ENCODE data around the gene FLRT3. TPM values are rescaled to one million over a fixed set of nuclear protein-coding genes. Genes with fewer than 3 reads are reported as not detected.
A peak's percentile ranks its signal among the peaks of the same experiment; 100 is the strongest.

FLRT3 gene
- polyA plus RNA-seq, 1 experiment = 0.64 TPM

- TF ChIP-seq, protein P1, sequence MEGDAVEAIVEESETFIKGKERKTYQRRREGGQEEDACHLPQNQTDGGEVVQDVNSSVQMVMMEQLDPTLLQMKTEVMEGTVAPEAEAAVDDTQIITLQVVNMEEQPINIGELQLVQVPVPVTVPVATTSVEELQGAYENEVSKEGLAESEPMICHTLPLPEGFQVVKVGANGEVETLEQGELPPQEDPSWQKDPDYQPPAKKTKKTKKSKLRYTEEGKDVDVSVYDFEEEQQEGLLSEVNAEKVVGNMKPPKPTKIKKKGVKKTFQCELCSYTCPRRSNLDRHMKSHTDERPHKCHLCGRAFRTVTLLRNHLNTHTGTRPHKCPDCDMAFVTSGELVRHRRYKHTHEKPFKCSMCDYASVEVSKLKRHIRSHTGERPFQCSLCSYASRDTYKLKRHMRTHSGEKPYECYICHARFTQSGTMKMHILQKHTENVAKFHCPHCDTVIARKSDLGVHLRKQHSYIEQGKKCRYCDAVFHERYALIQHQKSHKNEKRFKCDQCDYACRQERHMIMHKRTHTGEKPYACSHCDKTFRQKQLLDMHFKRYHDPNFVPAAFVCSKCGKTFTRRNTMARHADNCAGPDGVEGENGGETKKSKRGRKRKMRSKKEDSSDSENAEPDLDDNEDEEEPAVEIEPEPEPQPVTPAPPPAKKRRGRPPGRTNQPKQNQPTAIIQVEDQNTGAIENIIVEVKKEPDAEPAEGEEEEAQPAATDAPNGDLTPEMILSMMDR (IDR thresholded peaks at IDR 0.05; ENCODE audit: insufficient read depth, low read depth, low read length) = peak; percentile 9; the same call in 1 of the 2 replicates
- Histone ChIP-seq H3K36me3 (ENCODE audit: control insufficient read depth, insufficient read depth, low read length) (no peaks in the 10 kb centered on the region), H3K27me3 (ENCODE audit: control insufficient read depth, insufficient read depth, low read length) (no peaks in the 10 kb centered on the region), H3K4me3 (ENCODE audit: low read depth, low read length) (peak overlapping the region; percentile 62)
- DNase-seq (ENCODE audit: low read depth) = no peak
- CTCF ChIA-PET = interaction anchor here (0.6 to 2.2 kb wide), 8 partner anchors 19 to 933 kb away, joined by 3 to 12 read pairs (median 4); no protein-coding TSS in a partner anchor
- POLR2A ChIA-PET = interaction anchor here (0.6 kb wide), 1 partner anchor 1478 kb away, joined by 3 read pairs; no protein-coding TSS in a partner anchor
These were observed 726 bp downstream of the FLRT3 start for GRCh38 chr20:14336686-14337085.

GRCh38 chr20:14335052-14335451 lies 2.4 kb downstream of the FLRT3 start:
- Histone ChIP-seq H3K27me3 (ENCODE audit: control insufficient read depth, insufficient read depth, low read length) (no peaks in the 10 kb centered on the region), H3K36me3 (ENCODE audit: control insufficient read depth, insufficient read depth, low read length) (no peaks in the 10 kb centered on the region), H3K4me3 (ENCODE audit: low read depth, low read length) (no peak overlapping the region)
- POLR2A ChIA-PET = no interaction called here
- TF ChIP-seq, protein P1 (IDR thresholded peaks at IDR 0.05; ENCODE audit: insufficient read depth, low read depth, low read length) = no peak
- CTCF ChIA-PET = no interaction called here
- no peak for DNase-seq (ENCODE audit: low read depth)

DNA sequence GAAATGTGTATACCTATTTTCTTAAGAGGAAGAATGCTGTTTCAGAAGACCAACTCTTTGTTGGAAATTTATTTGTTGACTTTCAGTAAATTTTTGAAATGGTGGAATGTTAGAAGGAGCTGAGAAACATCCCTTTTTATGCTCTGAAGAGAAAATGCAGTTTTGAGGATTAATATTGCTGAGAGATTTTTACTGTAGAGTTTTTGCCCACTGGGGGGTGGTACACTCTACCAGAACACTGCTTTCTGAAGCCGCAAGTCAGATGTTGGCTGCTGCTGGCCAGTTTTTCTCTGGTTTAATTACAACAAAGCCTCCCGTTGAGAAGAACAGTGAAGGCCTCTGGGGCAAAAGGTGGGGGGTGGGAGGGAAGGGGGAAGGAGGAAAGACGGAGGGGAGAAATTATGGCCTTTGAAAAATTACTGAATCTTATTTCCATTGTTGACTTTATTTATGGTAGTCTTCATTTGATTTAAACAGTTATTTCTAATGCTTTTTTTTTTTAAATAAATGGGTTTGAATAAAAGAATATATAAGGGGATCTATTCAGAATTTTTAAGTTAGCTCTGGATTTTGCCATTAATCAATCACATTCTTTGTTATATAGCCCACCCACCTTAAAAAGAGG lies 3.0 kb downstream of the FLRT3 start:
- no peaks in the 10 kb centered on the region for H3K36me3 ChIP-seq (ENCODE audit: control insufficient read depth, insufficient read depth, low read length)
- no peaks in the 10 kb centered on the region for H3K27me3 ChIP-seq (ENCODE audit: control insufficient read depth, insufficient read depth, low read length)
- CTCF ChIA-PET = interaction anchor here (0.6 to 1.0 kb wide), 3 partner anchors 621 to 1595 kb away, joined by 3 read pairs; no protein-coding TSS in a partner anchor
- POLR2A ChIA-PET = no interaction called here
- H3K4me3 ChIP-seq (ENCODE audit: low read depth, low read length) = no peak overlapping the region
- DNase-seq (ENCODE audit: low read depth) = no peak
- TF ChIP-seq, protein P1 (IDR thresholded peaks at IDR 0.05; ENCODE audit: insufficient read depth, low read depth, low read length) = peak; percentile 61

DNA sequence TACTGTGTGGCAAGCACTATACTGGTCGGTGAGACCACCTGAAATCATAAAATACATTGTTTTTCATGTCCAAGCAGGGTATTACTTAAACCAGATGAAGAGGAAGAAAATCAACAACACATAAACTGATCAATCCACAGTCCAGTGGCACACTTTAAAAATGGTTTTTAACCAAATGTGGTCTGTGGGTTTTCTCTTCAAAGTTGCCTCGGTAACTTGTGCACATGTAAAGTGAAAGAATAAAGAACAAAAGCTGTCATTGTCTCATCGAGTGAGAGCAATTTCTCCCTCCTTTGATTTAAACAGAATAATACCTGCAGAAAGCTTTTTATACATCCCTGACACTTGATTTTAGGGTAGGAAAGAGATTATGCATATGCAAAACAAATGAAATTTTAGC lies 3.7 kb downstream of the FLRT3 start:
- DNase-seq (ENCODE audit: low read depth) = no peak
- ChIA-PET CTCF (interaction anchor here (0.6 to 1.0 kb wide), 3 partner anchors 622 to 1596 kb away, joined by 3 read pairs; no protein-coding TSS in a partner anchor), POLR2A (no interaction called here)
- Histone ChIP-seq H3K4me3 (ENCODE audit: low read depth, low read length) (no peak overlapping the region), H3K36me3 (ENCODE audit: control insufficient read depth, insufficient read depth, low read length) (no peaks in the 10 kb centered on the region), H3K27me3 (ENCODE audit: control insufficient read depth, insufficient read depth, low read length) (no peaks in the 10 kb centered on the region)
- TF ChIP-seq, protein P1 (IDR thresholded peaks at IDR 0.05; ENCODE audit: insufficient read depth, low read depth, low read length) = no peak

GRCh38 chr20:14332866-14333265 lies 4.5 kb downstream of the FLRT3 start:
- no peaks in the 10 kb centered on the region for H3K27me3 ChIP-seq (ENCODE audit: control insufficient read depth, insufficient read depth, low read length)
- DNase-seq (ENCODE audit: low read depth) = no peak
- TF ChIP-seq, protein P1 (IDR thresholded peaks at IDR 0.05; ENCODE audit: insufficient read depth, low read depth, low read length) = no peak
- H3K4me3 ChIP-seq (ENCODE audit: low read depth, low read length) = no peak overlapping the region
- ChIA-PET CTCF (interaction anchor here (0.6 kb wide), 1 partner anchor 11 kb away, joined by 3 read pairs; no protein-coding TSS in a partner anchor), POLR2A (no interaction called here)
- no peaks in the 10 kb centered on the region for H3K36me3 ChIP-seq (ENCODE audit: control insufficient read depth, insufficient read depth, low read length)
